Neural cell (in vitro differentiated cells): ENCODE data around the gene MYOCOS.

ENCODE experiments used
- CTCF ChIP-seq: fragments of 450-650 bp; IDR thresholded peaks from 2 replicates; pipeline ENCODE4 v1.5.1; 2014; ENCODE audit warnings: antibody characterized with exemption, mild to moderate bottlenecking, moderate library complexity; ENCODE audit not compliant: poor library complexity, severe bottlenecking
- EP300 ChIP-seq: fragments of 450-650 bp; conservative IDR thresholded peaks from 2 replicates; pipeline ENCODE4 v1.6.1; 2014; ENCODE audit warnings: antibody characterized with exemption, mild to moderate bottlenecking, moderate library complexity; ENCODE audit not compliant: poor library complexity, severe bottlenecking
- EZH2 ChIP-seq: fragments of 200-600, 300-800 bp; shearing (Covaris generic), sonication (generic); IDR thresholded peaks from 2 replicates; pipeline ENCODE4 v1.6.1; 2014; ENCODE audit warnings: antibody characterized with exemption, low read length, borderline replicate concordance, mild to moderate bottlenecking; ENCODE audit not compliant: insufficient read depth, poor library complexity, severe bottlenecking
- POLR2AphosphoS5 ChIP-seq: IDR thresholded peaks from 2 replicates; pipeline ENCODE4 v1.6.1; 2012
- TAF1 ChIP-seq: IDR thresholded peaks from 2 replicates; pipeline ENCODE4 v1.6.1; 2012; ENCODE audit warnings: low read depth

- no peak for TF ChIP-seq CTCF
- no peak for TF ChIP-seq EZH2
- TF ChIP-seq TAF1: no peak
- no peak for TF ChIP-seq EP300
- no peak for TF ChIP-seq POLR2AphosphoS5
These were observed 48.7 kb downstream of the MYOCOS start for GRCh38 chr1:171670739-171671138.
